ENCODE measurements around the gene MAST3. TPM values are rescaled to one million over a fixed set of nuclear protein-coding genes. Genes with fewer than 3 reads are reported as not detected.
"Not testable (repeated sequence)": the region's sequence is repeated elsewhere in the genome, so short reads cannot be mapped to it uniquely, and the experiment has no call there.

Gene MAST3
- total and polyA plus RNA-seq, 4 donors: 4.4 to 32.7 (median 23.4) TPM

DNA sequence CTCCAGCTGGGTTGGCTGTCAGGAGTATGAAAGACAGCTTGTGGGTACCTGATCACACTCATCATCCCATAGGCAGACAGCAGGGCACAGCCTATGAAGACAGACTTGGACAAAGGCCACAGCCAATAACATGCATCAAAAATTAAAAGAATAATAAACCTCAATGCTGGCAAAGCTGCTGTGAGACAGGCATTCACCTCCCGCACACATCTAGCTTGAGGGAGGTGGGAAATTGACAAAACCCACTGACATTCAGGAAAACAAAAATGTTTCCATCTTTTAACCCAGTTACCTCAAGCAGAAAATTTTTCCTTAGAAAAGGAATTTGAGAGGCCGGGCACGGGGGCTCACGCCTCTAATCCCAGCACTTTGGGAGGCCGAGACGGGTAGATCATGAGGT is 25.2 kb upstream of the MAST3 start:
- no peak for ATAC-seq (ENCODE audit: low FRiP score)
- 84 to 88% methylated on average over 6 of the region's 6 CpGs for WGBS, 2 donors

DNA sequence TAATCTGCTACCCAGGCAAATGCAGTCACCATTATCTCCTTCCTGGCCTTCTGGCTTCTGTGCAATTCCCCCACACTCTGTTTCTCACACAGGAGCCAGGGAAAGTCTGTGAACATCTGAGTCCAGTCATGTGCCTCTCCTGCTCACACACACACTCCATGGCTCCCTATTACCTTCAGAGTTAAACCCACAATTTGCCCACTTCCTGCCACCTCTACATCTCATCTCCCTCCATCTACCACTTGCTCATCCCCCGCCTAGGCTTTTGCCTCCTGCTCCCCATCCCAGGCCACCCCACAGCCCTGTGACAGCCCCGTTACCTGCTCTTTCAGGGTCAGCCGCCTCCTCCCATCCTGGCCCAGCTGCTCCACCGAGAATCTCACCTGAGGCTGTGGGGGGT is 24.4 kb upstream of the MAST3 start:
- no peak for DNase-seq
- 84% methylated on average over 4 of the region's 4 CpGs for WGBS, 2 donors
- ATAC-seq (ENCODE audit: low FRiP score): no peak
- H3K4me1 ChIP-seq (ENCODE audit: control insufficient read depth in 1 of 2, insufficient read depth in 2 of 2, low read length in 2 of 2): no peaks in the 10 kb centered on the region
- no peaks in the 10 kb centered on the region for H3K9me3 ChIP-seq (ENCODE audit: control insufficient read depth, low read length)
- H3K36me3 ChIP-seq (ENCODE audit: control insufficient read depth in 1 of 2, insufficient read depth in 2 of 2, low read length in 1 of 2): no peaks in the 10 kb centered on the region
- intact Hi-C loops (cut with DNase I): no loop called here
- H3K27ac ChIP-seq (ENCODE audit: low read depth in 1 of 2, low read length in 2 of 2): no peak overlapping the region
- H3K27me3 ChIP-seq (ENCODE audit: control insufficient read depth in 1 of 2, insufficient read depth in 2 of 2, low read length in 1 of 2): no peaks in the 10 kb centered on the region
- no peak overlapping the region for H3K4me3 ChIP-seq (ENCODE audit: low read length in 2 of 2)

More for the DNA sequence above, 25.2 kb upstream of the MAST3 start:
- Histone ChIP-seq H3K36me3 (ENCODE audit: control insufficient read depth in 1 of 2, insufficient read depth in 2 of 2, low read length in 1 of 2) (no peaks in the 10 kb centered on the region), H3K4me1 (ENCODE audit: control insufficient read depth in 1 of 2, insufficient read depth in 2 of 2, low read length in 2 of 2) (no peaks in the 10 kb centered on the region), H3K27ac (ENCODE audit: low read depth in 1 of 2, low read length in 2 of 2) (no peak overlapping the region), H3K4me3 (ENCODE audit: low read length in 2 of 2) (no peak overlapping the region), H3K9me3 (ENCODE audit: control insufficient read depth, low read length) (no peaks in the 10 kb centered on the region), H3K27me3 (ENCODE audit: control insufficient read depth in 1 of 2, insufficient read depth in 2 of 2, low read length in 1 of 2) (no peaks in the 10 kb centered on the region)
- no peak for DNase-seq
- intact Hi-C loops (cut with DNase I): no loop called here

DNA sequence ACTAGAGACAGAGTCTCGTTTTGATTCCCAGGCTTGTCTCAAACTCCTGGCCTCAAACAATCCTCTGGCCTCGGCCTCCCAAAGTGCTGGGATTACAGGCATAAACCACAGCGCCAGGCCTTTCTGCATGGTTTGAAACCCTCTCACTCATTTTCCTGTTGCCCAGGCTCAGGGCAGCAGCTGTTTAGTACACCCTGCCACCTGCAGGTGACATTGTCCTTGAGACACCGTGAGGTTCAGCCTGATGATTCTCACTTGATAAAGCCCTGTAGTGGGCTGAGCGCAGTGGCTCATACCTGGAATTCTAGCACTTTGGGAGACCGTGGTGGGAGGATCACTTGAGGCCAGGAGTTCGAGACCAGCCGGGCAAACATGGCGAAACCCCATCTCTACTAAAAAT is 23.4 kb upstream of the MAST3 start:
- Histone ChIP-seq H3K9me3 (ENCODE audit: control insufficient read depth, low read length) (no peaks in the 10 kb centered on the region), H3K27me3 (ENCODE audit: control insufficient read depth in 1 of 2, insufficient read depth in 2 of 2, low read length in 1 of 2) (no peaks in the 10 kb centered on the region), H3K27ac (ENCODE audit: low read depth in 1 of 2, low read length in 2 of 2) (no peak overlapping the region), H3K4me1 (ENCODE audit: control insufficient read depth in 1 of 2, insufficient read depth in 2 of 2, low read length in 2 of 2) (no peaks in the 10 kb centered on the region), H3K4me3 (ENCODE audit: low read length in 2 of 2) (no peak overlapping the region), H3K36me3 (ENCODE audit: control insufficient read depth in 1 of 2, insufficient read depth in 2 of 2, low read length in 1 of 2) (no peaks in the 10 kb centered on the region)
- WGBS, 2 donors: 86 to 89% methylated on average over 9 of the region's 9 CpGs
- DNase-seq (no peak), ATAC-seq (ENCODE audit: low FRiP score) (no peak)
- intact Hi-C loops (cut with DNase I): no loop called here

DNA sequence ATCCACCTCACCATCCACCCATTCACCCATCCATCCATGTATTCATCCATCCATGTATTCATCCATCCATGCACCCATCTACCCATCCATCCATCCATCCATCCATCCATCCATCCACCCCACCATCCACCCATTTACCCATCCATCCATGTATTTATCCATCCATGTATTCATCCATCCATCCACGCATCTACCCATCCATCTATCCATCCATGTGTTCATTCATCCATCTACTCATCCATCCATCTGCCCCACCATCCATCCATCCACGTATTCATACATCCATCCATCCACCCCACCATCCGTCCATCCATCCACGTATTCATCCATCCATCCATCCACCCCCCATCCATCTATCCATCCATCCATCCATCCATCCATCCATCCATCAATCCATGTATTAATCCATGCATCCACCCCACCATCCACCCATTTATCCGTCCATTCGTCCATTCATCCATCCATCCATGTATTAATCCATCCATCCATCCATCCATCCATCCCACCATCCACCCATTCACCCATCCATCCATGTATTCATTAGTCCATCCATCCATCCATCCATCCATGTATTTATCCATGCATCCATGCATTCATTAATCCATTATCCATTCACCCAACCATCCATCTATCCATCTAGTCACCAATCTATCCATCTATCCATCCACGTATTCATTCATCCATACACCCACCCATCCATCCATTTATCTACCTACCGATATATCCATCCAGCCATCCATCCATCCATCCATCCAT is 13.5 kb upstream of the MAST3 start:
- H3K4me1 ChIP-seq (ENCODE audit: control insufficient read depth in 1 of 2, insufficient read depth in 2 of 2, low read length in 2 of 2): no peaks in the 10 kb centered on the region
- no peak overlapping the region for H3K27ac ChIP-seq (ENCODE audit: low read depth in 1 of 2, low read length in 2 of 2)
- no peaks in the 10 kb centered on the region for H3K9me3 ChIP-seq (ENCODE audit: control insufficient read depth, low read length)
- no peak for ATAC-seq (ENCODE audit: low FRiP score)
- H3K4me3 ChIP-seq (ENCODE audit: low read length in 2 of 2): no peak overlapping the region
- intact Hi-C loops (cut with DNase I): no loop called here
- DNase-seq: no peak
- WGBS, 2 donors: 75 to 90% methylated on average over 8 of the region's 8 CpGs
- no peaks in the 10 kb centered on the region for H3K36me3 ChIP-seq (ENCODE audit: control insufficient read depth in 1 of 2, insufficient read depth in 2 of 2, low read length in 1 of 2)
- H3K27me3 ChIP-seq (ENCODE audit: control insufficient read depth in 1 of 2, insufficient read depth in 2 of 2, low read length in 1 of 2): no peaks in the 10 kb centered on the region

DNA sequence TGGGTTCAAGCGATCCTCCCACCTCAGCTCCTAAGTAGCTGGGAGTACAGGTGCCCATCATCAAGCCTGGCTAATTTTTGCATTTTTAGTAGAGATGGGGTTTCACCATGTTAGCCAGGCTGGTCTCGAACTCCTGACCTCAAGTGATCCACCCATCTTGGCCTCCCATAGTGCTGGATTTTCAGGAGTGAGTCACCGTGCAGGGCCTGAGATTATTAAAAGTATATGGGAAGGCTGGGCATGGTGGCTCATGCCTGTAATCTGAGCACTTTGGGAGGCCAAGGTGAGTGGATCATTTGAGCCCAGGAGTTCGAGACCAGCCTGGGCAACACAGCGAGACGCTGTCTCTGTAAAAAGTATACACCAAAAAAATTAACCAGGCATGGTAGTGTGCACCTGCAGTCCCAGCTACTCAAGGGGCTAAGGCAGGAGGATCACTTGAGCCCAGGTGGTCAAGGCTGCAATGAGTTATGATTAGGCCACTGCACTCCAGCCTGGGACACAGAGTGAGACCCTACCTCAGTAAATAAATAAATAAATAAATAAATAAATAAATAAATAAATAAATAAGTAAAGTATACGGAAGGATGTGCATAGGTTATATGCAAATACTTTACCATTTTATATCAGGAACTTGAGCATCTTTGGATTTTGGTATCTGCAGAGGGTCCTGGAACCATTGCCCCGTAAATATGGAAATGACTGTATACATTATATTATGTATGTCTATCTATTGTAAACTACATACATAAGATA is 11.7 kb upstream of the MAST3 start:
- no peaks in the 10 kb centered on the region for H3K9me3 ChIP-seq (ENCODE audit: control insufficient read depth, low read length)
- H3K4me3 ChIP-seq (ENCODE audit: low read length in 2 of 2): no peak overlapping the region
- H3K27me3 ChIP-seq (ENCODE audit: control insufficient read depth in 1 of 2, insufficient read depth in 2 of 2, low read length in 1 of 2): no peaks in the 10 kb centered on the region
- H3K36me3 ChIP-seq (ENCODE audit: control insufficient read depth in 1 of 2, insufficient read depth in 2 of 2, low read length in 1 of 2): no peaks in the 10 kb centered on the region
- DNase-seq: no peak
- no peak overlapping the region for H3K27ac ChIP-seq (ENCODE audit: low read depth in 1 of 2, low read length in 2 of 2)
- 87 to 89% methylated on average over 8 of the region's 8 CpGs for WGBS, 2 donors
- ATAC-seq (ENCODE audit: low FRiP score): no peak
- intact Hi-C loops (cut with DNase I): no loop called here
- no peaks in the 10 kb centered on the region for H3K4me1 ChIP-seq (ENCODE audit: control insufficient read depth in 1 of 2, insufficient read depth in 2 of 2, low read length in 2 of 2)

DNA sequence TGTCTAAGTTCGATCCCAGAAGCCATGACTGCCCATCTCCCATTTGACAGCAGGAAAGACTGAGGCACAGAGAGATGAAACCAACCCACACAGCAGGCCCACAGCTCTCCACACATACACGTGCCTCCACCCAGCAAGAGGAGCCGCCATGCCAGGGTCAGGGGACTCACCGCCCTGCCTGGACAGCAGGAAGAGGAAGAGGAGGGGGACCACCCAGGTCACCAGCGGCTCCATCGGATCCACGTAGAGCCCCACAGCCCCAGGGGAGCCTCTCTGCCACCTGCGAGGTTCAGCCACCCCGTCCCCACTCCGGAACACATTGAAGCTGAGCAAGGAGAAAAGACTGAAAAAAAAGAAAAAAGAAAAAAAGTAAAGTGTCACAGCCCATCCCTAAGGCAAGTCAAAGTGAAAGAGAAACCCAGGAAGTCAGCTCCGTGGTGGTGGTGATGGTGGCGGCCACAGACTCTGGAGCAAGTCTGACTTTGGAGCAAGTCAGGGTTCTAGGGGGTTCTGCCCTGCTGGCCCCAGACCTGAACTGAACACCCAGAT is 10.9 kb upstream of the MAST3 start, which contains the start of gene IL12RB1:
Gene IL12RB1, minus strand, starts transcription at position 345 of the 549 bp plus-strand sequence. Its CDS starts 111 bp downstream, at position 234.
- Histone ChIP-seq H3K27me3 (ENCODE audit: control insufficient read depth in 1 of 2, insufficient read depth in 2 of 2, low read length in 1 of 2) (no peaks in the 10 kb centered on the region), H3K27ac (ENCODE audit: low read depth in 1 of 2, low read length in 2 of 2) (no peak within 1 kb of the TSS), H3K4me1 (ENCODE audit: control insufficient read depth in 1 of 2, insufficient read depth in 2 of 2, low read length in 2 of 2) (no peaks in the 10 kb centered on the region), H3K9me3 (ENCODE audit: control insufficient read depth, low read length) (no peaks in the 10 kb centered on the region), H3K36me3 (ENCODE audit: control insufficient read depth in 1 of 2, insufficient read depth in 2 of 2, low read length in 1 of 2) (no peaks in the 10 kb centered on the region), H3K4me3 (ENCODE audit: low read length in 2 of 2) (no peak within 1 kb of the TSS)
- no peak for DNase-seq
- intact Hi-C loops (cut with DNase I): no loop called here
- 59 to 70% methylated on average over 12 of the region's 12 CpGs for WGBS, 2 donors
- no peak for ATAC-seq (ENCODE audit: low FRiP score)

DNA sequence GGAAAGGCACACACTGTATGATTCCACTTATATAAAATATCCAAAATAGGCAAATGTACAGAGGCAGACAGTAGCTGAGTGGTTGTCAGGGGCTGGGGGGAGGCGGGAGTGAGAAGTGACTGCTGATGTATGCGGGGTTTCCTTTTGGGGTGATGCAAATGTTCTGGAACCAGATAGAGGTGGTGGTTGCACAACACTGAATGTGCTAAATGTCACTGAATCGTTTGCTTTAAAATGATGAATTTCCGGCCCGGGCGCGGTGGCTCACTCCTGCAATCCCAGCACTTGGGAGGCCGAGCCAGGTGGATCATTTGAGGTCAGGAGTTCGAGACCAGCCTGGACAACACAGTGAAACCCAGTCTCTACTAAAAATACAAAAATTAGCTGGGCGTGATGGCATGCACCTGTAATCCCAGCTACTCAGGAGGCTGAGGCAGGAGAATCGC is 8.5 kb upstream of the MAST3 start:
- DNase-seq; H3K36me3 ChIP-seq (ENCODE audit: control insufficient read depth in 1 of 2, insufficient read depth in 2 of 2, low read length in 1 of 2); H3K4me3 ChIP-seq (ENCODE audit: low read length in 2 of 2); H3K27ac ChIP-seq (ENCODE audit: low read depth in 1 of 2, low read length in 2 of 2); H3K27me3 ChIP-seq (ENCODE audit: control insufficient read depth in 1 of 2, insufficient read depth in 2 of 2, low read length in 1 of 2); H3K4me1 ChIP-seq (ENCODE audit: control insufficient read depth in 1 of 2, insufficient read depth in 2 of 2, low read length in 2 of 2); H3K9me3 ChIP-seq (ENCODE audit: control insufficient read depth, low read length); intact Hi-C loops (cut with DNase I): not testable (repeated sequence)
- WGBS, 2 donors: 64 to 67% methylated on average over 11 of the region's 11 CpGs
- peak; percentile 61 for ATAC-seq (ENCODE audit: low FRiP score)

DNA sequence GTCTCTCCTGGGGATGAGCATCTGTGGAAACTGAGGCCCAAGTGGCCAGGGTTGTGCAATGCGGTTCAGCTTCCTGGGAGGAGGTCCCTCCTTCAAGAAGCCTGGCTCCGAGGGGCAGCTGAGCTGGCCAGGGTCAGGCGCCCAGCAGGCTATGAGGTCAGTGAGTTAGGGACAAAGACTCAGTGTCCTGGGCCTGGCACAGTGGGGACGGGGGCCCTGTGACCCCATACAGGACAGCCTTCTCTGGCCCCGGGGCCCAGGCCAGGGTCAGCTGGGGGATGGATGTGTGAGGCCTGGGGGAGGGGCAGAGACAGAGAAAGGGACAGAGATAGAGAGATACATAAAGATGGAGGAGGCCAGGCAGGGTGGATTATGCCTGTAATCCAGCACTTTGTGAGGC is 7.9 kb upstream of the MAST3 start:
- WGBS, 2 donors: 81 to 84% methylated on average over 5 of the region's 5 CpGs
- Histone ChIP-seq H3K27me3 (ENCODE audit: control insufficient read depth in 1 of 2, insufficient read depth in 2 of 2, low read length in 1 of 2) (no peaks in the 10 kb centered on the region), H3K4me1 (ENCODE audit: control insufficient read depth in 1 of 2, insufficient read depth in 2 of 2, low read length in 2 of 2) (no peaks in the 10 kb centered on the region), H3K36me3 (ENCODE audit: control insufficient read depth in 1 of 2, insufficient read depth in 2 of 2, low read length in 1 of 2) (no peaks in the 10 kb centered on the region), H3K27ac (ENCODE audit: low read depth in 1 of 2, low read length in 2 of 2) (no peak overlapping the region), H3K9me3 (ENCODE audit: control insufficient read depth, low read length) (no peaks in the 10 kb centered on the region), H3K4me3 (ENCODE audit: low read length in 2 of 2) (no peak overlapping the region)
- DNase-seq (no peak), ATAC-seq (ENCODE audit: low FRiP score) (no peak)
- intact Hi-C loops (cut with DNase I): no loop called here

Measured in aorta (tissue), 5 donors.